Spleen (tissue), 11 donors: ENCODE measurements around the gene DGKH. TPM values are rescaled to one million over a fixed set of nuclear protein-coding genes. Genes with fewer than 3 reads are reported as not detected.

Experiments used
- DNase-seq: peaks from one replicate; pipeline ENCODE4 v3.0.0-alpha.2; 2020
- H3K27ac ChIP-seq, 8 donors: fragments of 200-600 bp; sonication (generic) in 7 of 8; 1 replicate in 4 of 8; 2 replicates in 4 of 8; pipeline versions ENCODE4 v1.5.0 to v1.8.0; 2016 to 2021; ENCODE audit warnings: inconsistent platforms in 4 of 8, mild to moderate bottlenecking in 4 of 8, moderate library complexity in 1 of 8
- H3K27me3 ChIP-seq, 7 donors: fragments of 200-600 bp; sonication (generic) in 6 of 7; replicated peaks in 1 of 7; 1 replicate in 4 of 7; 2 replicates in 3 of 7; pipeline versions ENCODE4 v1.5.0 to v1.8.0; 2016 to 2021; ENCODE audit warnings: inconsistent platforms in 3 of 7, mild to moderate bottlenecking in 1 of 7
- H3K36me3 ChIP-seq, 6 donors: fragments of 200-600 bp; sonication (generic) in 5 of 6; 1 replicate in 4 of 6; 2 replicates in 2 of 6; pipeline versions ENCODE4 v1.5.0 to v1.8.0; 2016 to 2021; ENCODE audit warnings: inconsistent platforms in 2 of 6
- H3K4me1 ChIP-seq, 6 donors: fragments of 200-600 bp; sonication (generic) in 5 of 6; 1 replicate in 3 of 6; 2 replicates in 3 of 6; pipeline versions ENCODE4 v1.5.0 to v1.8.0; 2016 to 2021; ENCODE audit warnings: inconsistent platforms in 3 of 6
- H3K4me3 ChIP-seq, 8 donors: fragments of 200-600 bp; sonication (generic) in 7 of 8; 1 replicate in 4 of 8; 2 replicates in 4 of 8; pipeline versions ENCODE4 v1.5.0 to v1.8.0; 2016 to 2021; ENCODE audit warnings: inconsistent platforms in 4 of 8, mild to moderate bottlenecking in 4 of 8, moderate library complexity in 2 of 8
- H3K9me3 ChIP-seq, 8 donors: fragments of 200-600 bp; sonication (generic) in 7 of 8; 1 replicate in 4 of 8; 2 replicates in 4 of 8; pipeline versions ENCODE4 v1.5.0 to v1.8.0; 2016 to 2021; ENCODE audit warnings: inconsistent platforms in 4 of 8
- CTCF ChIP-seq, 11 experiments: fragments of 200-600 bp in 7 of 11; fragments of 450-650 bp in 4 of 11; sonication (generic) in 4 of 11; IDR thresholded peaks in 8 of 11; conservative IDR thresholded peaks in 3 of 11; 1 replicate in 7 of 11; 2 replicates in 4 of 11; pipeline versions ENCODE4 v1.4.0 to v1.8.0; 2016 to 2021; ENCODE audit warnings: antibody characterized with exemption in 11 of 11, inconsistent platforms in 4 of 11, mild to moderate bottlenecking in 1 of 11
- POLR2A ChIP-seq, 3 donors: fragments of 450-650 bp; IDR thresholded peaks; one replicate each; pipeline ENCODE4 v1.5.1; 2017; ENCODE audit warnings: antibody characterized with exemption in 3 of 3, mild to moderate bottlenecking in 1 of 3
- POLR2AphosphoS5 ChIP-seq, 3 donors: sonication (generic); formaldehyde crosslinking; IDR thresholded peaks; one replicate each; pipeline ENCODE4 v1.5.1; 2017; ENCODE audit warnings: antibody characterized with exemption in 3 of 3
- WGBS, 5 donors: extraction: QIAGEN DNeasy Blood & Tissue Kit in 3 of 5; methylation state at CpG; one replicate each; pipeline versions ENCODE4 v1.1.5 to v1.1.7; 2013 to 2018; 5-methylcytosine and 5-hydroxymethylcytosine counted together
- intact Hi-C: fragments of 100-400 bp; cut with DNase I; formaldehyde crosslinking; loops from one replicate; pipeline ENCODE4 v1.15.0; 2023; ENCODE audit warnings: low total_unique reads
- polyA plus RNA-seq, 3 donors: library from polyadenylated mRNA; stranded (reverse); fragments of 200-250 nt; gene quantifications; one replicate each; pipeline ENCODE4 v1.2.1, GENCODE V29; 2013
- total RNA-seq, 7 donors: library from RNA; depleted of rRNA in 3 of 7; stranded (reverse); fragments of >200 nt in 3 of 7; fragmentation: NEBNext Ultra II Directional in 4 of 7; extraction: Animal tissue kit (Norgen Biotek cat#: 25700) in 4 of 7; gene quantifications; one replicate each; pipeline versions ENCODE4 v1.1.0 to v1.2.1, GENCODE V29; 2016 to 2021
- donor health status: healthy with polysubstance abuse.
- donor health status: DM: no; HTN: no; CAD: no; lungs with moderate emphysema.
- donor health status: DM: no; HTN: no; CAD: no.
- donor health status: Bipolar disorder and iron deficiency.
- donor health status: healthy.
- donor health status: DM: no; HTN: no; CAD: no.
- donor health status: DM: yes; HTN: yes; CAD: no.

Gene DGKH
- total and polyA plus RNA-seq, 10 donors = 0.52 to 15.3 (median 10.8) TPM

- H3K36me3 ChIP-seq = no peaks in the 10 kb centered on the region
- TF ChIP-seq POLR2A (IDR thresholded peaks at IDR 0.05) = no peak
- no peak for TF ChIP-seq POLR2AphosphoS5 (IDR thresholded peaks at IDR 0.05)
- no peak for TF ChIP-seq CTCF (IDR thresholded peaks at IDR 0.05 in 8 of 11, conservative IDR thresholded peaks at IDR 0.05 in 3 of 11)
- H3K27ac ChIP-seq = no peak overlapping the region
- 66 to 98% (median 78%) methylated on average over 3 of the region's 3 CpGs for WGBS, 5 donors
- peaks cover 0 to 8% (median 0%) of the 10 kb centered on the region in 6 donors for H3K4me1 ChIP-seq
- no peaks in the 10 kb centered on the region for H3K27me3 ChIP-seq
- H3K9me3 ChIP-seq = peaks cover 0 to 13% (median 7%) of the 10 kb centered on the region in 8 donors
- no peak overlapping the region for H3K4me3 ChIP-seq
- no peak for DNase-seq
- intact Hi-C loops = no loop called here
These were observed 53.6 kb downstream of the DGKH start for GRCh38 chr13:42101821-42102585.

GRCh38 chr13:42102961-42103865 lies 54.8 kb downstream of the DGKH start:
- H3K4me3 ChIP-seq = no peak overlapping the region
- H3K27ac ChIP-seq = no peak overlapping the region
- DNase-seq = no peak
- peaks cover 0 to 13% (median 7%) of the 10 kb centered on the region in 8 donors for H3K9me3 ChIP-seq
- intact Hi-C loops = no loop called here
- 90 to 97% (median 95%) methylated on average over 5 of the region's 5 CpGs for WGBS, 5 donors
- no peaks in the 10 kb centered on the region for H3K36me3 ChIP-seq
- H3K27me3 ChIP-seq = no peaks in the 10 kb centered on the region
- TF ChIP-seq POLR2AphosphoS5 (IDR thresholded peaks at IDR 0.05) (no peak), CTCF (IDR thresholded peaks at IDR 0.05 in 8 of 11, conservative IDR thresholded peaks at IDR 0.05 in 3 of 11) (no peak), POLR2A (IDR thresholded peaks at IDR 0.05) (no peak)
- peaks cover 0 to 8% (median 0%) of the 10 kb centered on the region in 6 donors for H3K4me1 ChIP-seq

GRCh38 chr13:42106998-42107397 lies 58.5 kb downstream of the DGKH start:
- 89 to 93% (median 90%) methylated on average over 4 of the region's 4 CpGs for WGBS, 5 donors
- H3K27me3 ChIP-seq = no peaks in the 10 kb centered on the region
- H3K4me3 ChIP-seq = no peak overlapping the region
- peaks cover 0 to 17% (median 6%) of the 10 kb centered on the region in 6 donors for H3K4me1 ChIP-seq
- H3K9me3 ChIP-seq = peaks cover 0 to 13% (median 7%) of the 10 kb centered on the region in 8 donors
- H3K36me3 ChIP-seq = no peaks in the 10 kb centered on the region
- DNase-seq = no peak
- no peak overlapping the region for H3K27ac ChIP-seq
- intact Hi-C loops = no loop called here
- TF ChIP-seq CTCF (IDR thresholded peaks at IDR 0.05 in 8 of 11, conservative IDR thresholded peaks at IDR 0.05 in 3 of 11) = no peak
- TF ChIP-seq POLR2AphosphoS5 (IDR thresholded peaks at IDR 0.05) = no peak
- TF ChIP-seq POLR2A (IDR thresholded peaks at IDR 0.05) = no peak

GRCh38 chr13:42107421-42107820 lies 59.0 kb downstream of the DGKH start:
- no peak for DNase-seq
- no peak overlapping the region for H3K27ac ChIP-seq
- H3K27me3 ChIP-seq = no peaks in the 10 kb centered on the region
- WGBS, 5 donors = 79 to 96% (median 83%) methylated on average over 5 of the region's 5 CpGs
- intact Hi-C loops = no loop called here
- TF ChIP-seq POLR2AphosphoS5 (IDR thresholded peaks at IDR 0.05) (no peak), CTCF (IDR thresholded peaks at IDR 0.05 in 8 of 11, conservative IDR thresholded peaks at IDR 0.05 in 3 of 11) (no peak), POLR2A (IDR thresholded peaks at IDR 0.05) (no peak)
- no peaks in the 10 kb centered on the region for H3K36me3 ChIP-seq
- H3K4me1 ChIP-seq = peaks cover 0 to 12% (median 6%) of the 10 kb centered on the region in 6 donors
- peaks cover 0 to 13% (median 7%) of the 10 kb centered on the region in 8 donors for H3K9me3 ChIP-seq
- no peak overlapping the region for H3K4me3 ChIP-seq
